Chondrocyte (in vitro differentiated cells): Measurements from ENCODE around the gene CEACAM5. TPM values are rescaled to one million over a fixed set of nuclear protein-coding genes. Genes with fewer than 3 reads are reported as not detected.

Experiments used
- DNase-seq: peaks from one replicate; pipeline ENCODE4 v3.0.0; 2021; ENCODE audit warnings: mixed read lengths, low spot score
- H3K27ac Mint-ChIP-seq: one replicate; pipeline ENCODE4 v1.8.0; 2021; ENCODE audit warnings: mild to moderate bottlenecking, moderate library complexity, mixed read lengths; ENCODE audit not compliant: unreplicated experiment
- H3K27me3 Mint-ChIP-seq: 2 replicates; pipeline ENCODE4 v1.8.0; 2021; ENCODE audit warnings: low read depth, mixed read lengths
- H3K36me3 Mint-ChIP-seq: 2 replicates; pipeline ENCODE4 v1.8.0; 2021; ENCODE audit warnings: low read depth, mixed read lengths
- H3K4me1 Mint-ChIP-seq: 2 replicates; pipeline ENCODE4 v1.8.0; 2021; ENCODE audit warnings: low read depth, mild to moderate bottlenecking, mixed read lengths
- H3K4me3 Mint-ChIP-seq: one replicate; pipeline ENCODE4 v1.8.0; 2021; ENCODE audit warnings: mild to moderate bottlenecking, moderate library complexity, mixed read lengths; ENCODE audit not compliant: unreplicated experiment
- H3K9me3 Mint-ChIP-seq: 2 replicates; pipeline ENCODE4 v1.8.0; 2021; ENCODE audit warnings: low read depth, mixed read lengths
- total RNA-seq: library from RNA; stranded (reverse); gene quantifications from 3 replicates; pipeline ENCODE4 v1.2.1, GENCODE V29; 2021
- TF ChIP-seq, protein P1 (sequence below): fragments of 200-600 bp; sonication (generic); IDR thresholded peaks from 2 replicates; pipeline ENCODE4 v1.5.0; 2021; ENCODE audit warnings: antibody characterized with exemption, mild to moderate bottlenecking, moderate library complexity

Gene CEACAM5
- total RNA-seq, 1 donor from 2014 or later, result not detected

DNA sequence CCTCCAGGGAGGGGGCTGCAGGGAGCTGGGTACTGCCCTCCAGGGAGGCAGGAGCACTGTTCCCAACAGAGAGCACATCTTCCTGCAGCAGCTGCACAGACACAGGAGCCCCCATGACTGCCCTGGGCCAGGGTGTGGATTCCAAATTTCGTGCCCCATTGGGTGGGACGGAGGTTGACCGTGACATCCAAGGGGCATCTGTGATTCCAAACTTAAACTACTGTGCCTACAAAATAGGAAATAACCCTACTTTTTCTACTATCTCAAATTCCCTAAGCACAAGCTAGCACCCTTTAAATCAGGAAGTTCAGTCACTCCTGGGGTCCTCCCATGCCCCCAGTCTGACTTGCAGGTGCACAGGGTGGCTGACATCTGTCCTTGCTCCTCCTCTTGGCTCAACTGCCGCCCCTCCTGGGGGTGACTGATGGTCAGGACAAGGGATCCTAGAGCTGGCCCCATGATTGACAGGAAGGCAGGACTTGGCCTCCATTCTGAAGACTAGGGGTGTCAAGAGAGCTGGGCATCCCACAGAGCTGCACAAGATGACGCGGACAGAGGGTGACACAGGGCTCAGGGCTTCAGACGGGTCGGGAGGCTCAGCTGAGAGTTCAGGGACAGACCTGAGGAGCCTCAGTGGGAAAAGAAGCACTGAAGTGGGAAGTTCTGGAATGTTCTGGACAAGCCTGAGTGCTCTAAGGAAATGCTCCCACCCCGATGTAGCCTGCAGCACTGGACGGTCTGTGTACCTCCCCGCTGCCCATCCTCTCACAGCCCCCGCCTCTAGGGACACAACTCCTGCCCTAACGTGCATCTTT is 7.8 kb upstream of the CEACAM5 start:
- Mint-ChIP-seq H3K4me1 (no peaks in the 10 kb centered on the region), H3K4me3 (no peak overlapping the region), H3K9me3 (no peaks in the 10 kb centered on the region), H3K27me3 (peaks cover 2% of the 10 kb centered on the region), H3K36me3 (no peaks in the 10 kb centered on the region), H3K27ac (no peak overlapping the region)
- DNase-seq, result no peak
- TF ChIP-seq, protein P1, sequence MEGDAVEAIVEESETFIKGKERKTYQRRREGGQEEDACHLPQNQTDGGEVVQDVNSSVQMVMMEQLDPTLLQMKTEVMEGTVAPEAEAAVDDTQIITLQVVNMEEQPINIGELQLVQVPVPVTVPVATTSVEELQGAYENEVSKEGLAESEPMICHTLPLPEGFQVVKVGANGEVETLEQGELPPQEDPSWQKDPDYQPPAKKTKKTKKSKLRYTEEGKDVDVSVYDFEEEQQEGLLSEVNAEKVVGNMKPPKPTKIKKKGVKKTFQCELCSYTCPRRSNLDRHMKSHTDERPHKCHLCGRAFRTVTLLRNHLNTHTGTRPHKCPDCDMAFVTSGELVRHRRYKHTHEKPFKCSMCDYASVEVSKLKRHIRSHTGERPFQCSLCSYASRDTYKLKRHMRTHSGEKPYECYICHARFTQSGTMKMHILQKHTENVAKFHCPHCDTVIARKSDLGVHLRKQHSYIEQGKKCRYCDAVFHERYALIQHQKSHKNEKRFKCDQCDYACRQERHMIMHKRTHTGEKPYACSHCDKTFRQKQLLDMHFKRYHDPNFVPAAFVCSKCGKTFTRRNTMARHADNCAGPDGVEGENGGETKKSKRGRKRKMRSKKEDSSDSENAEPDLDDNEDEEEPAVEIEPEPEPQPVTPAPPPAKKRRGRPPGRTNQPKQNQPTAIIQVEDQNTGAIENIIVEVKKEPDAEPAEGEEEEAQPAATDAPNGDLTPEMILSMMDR, result no peak

DNA sequence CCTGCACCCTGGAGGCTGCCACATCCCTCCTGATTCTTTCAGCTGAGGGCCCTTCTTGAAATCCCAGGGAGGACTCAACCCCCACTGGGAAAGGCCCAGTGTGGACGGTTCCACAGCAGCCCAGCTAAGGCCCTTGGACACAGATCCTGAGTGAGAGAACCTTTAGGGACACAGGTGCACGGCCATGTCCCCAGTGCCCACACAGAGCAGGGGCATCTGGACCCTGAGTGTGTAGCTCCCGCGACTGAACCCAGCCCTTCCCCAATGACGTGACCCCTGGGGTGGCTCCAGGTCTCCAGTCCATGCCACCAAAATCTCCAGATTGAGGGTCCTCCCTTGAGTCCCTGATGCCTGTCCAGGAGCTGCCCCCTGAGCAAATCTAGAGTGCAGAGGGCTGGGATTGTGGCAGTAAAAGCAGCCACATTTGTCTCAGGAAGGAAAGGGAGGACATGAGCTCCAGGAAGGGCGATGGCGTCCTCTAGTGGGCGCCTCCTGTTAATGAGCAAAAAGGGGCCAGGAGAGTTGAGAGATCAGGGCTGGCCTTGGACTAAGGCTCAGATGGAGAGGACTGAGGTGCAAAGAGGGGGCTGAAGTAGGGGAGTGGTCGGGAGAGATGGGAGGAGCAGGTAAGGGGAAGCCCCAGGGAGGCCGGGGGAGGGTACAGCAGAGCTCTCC is 6.9 kb upstream of the CEACAM5 start:
- H3K27me3 Mint-ChIP-seq, result peaks cover 4% of the 10 kb centered on the region
- TF ChIP-seq, protein P1, result no peak
- no peaks in the 10 kb centered on the region for H3K36me3 Mint-ChIP-seq
- no peaks in the 10 kb centered on the region for H3K9me3 Mint-ChIP-seq
- H3K27ac Mint-ChIP-seq, result no peak overlapping the region
- H3K4me3 Mint-ChIP-seq, result no peak overlapping the region
- DNase-seq, result no peak
- H3K4me1 Mint-ChIP-seq, result no peaks in the 10 kb centered on the region

DNA sequence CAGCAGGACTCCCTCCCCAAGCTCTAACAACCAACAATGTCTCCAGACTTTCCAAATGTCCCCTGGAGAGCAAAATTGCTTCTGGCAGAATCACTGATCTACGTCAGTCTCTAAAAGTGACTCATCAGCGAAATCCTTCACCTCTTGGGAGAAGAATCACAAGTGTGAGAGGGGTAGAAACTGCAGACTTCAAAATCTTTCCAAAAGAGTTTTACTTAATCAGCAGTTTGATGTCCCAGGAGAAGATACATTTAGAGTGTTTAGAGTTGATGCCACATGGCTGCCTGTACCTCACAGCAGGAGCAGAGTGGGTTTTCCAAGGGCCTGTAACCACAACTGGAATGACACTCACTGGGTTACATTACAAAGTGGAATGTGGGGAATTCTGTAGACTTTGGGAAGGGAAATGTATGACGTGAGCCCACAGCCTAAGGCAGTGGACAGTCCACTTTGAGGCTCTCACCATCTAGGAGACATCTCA is 6.2 kb upstream of the CEACAM5 start:
- no peak for DNase-seq
- H3K4me1 Mint-ChIP-seq, result no peaks in the 10 kb centered on the region
- no peaks in the 10 kb centered on the region for H3K9me3 Mint-ChIP-seq
- H3K27me3 Mint-ChIP-seq, result peaks cover 4% of the 10 kb centered on the region
- no peaks in the 10 kb centered on the region for H3K36me3 Mint-ChIP-seq
- no peak overlapping the region for H3K4me3 Mint-ChIP-seq
- TF ChIP-seq, protein P1, result no peak
- H3K27ac Mint-ChIP-seq, result no peak overlapping the region

DNA sequence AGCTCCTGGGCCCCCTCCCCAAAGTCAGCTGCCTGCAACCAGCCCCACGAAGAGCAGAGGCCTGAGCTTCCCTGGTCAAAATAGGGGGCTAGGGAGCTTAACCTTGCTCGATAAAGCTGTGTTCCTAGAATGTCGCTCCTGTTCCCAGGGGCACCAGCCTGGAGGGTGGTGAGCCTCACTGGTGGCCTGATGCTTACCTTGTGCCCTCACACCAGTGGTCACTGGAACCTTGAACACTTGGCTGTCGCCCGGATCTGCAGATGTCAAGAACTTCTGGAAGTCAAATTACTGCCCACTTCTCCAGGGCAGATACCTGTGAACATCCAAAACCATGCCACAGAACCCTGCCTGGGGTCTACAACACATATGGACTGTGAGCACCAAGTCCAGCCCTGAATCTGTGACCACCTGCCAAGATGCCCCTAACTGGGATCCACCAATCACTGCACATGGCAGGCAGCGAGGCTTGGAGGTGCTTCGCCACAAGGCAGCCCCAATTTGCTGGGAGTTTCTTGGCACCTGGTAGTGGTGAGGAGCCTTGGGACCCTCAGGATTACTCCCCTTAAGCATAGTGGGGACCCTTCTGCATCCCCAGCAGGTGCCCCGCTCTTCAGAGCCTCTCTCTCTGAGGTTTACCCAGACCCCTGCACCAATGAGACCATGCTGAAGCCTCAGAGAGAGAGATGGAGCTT is 4.7 kb upstream of the CEACAM5 start:
- no peaks in the 10 kb centered on the region for H3K36me3 Mint-ChIP-seq

More for the DNA sequence above, 4.7 kb upstream of the CEACAM5 start:
- TF ChIP-seq, protein P1, result no peak
- DNase-seq, result no peak
- Mint-ChIP-seq H3K4me3 (no peak overlapping the region), H3K9me3 (no peaks in the 10 kb centered on the region), H3K27ac (no peak overlapping the region), H3K4me1 (no peaks in the 10 kb centered on the region), H3K27me3 (peaks cover 7% of the 10 kb centered on the region)
